Measurements from ENCODE around the gene LMO7.

Gene LMO7

GRCh38 chr13:75908141-75908540 is 272.0 kb downstream of the LMO7 start:
- DNase-seq, result no peak
